HUES48 (cell line): ENCODE measurements around the gene AKT3.

ENCODE experiments used
- H3K27ac ChIP-seq: one replicate; pipeline ENCODE4 v1.7.0; 2013; ENCODE audit warnings: low read depth, low read length, inconsistent platforms
- H3K27me3 ChIP-seq: 2 replicates; pipeline ENCODE4 v1.6.1; 2013; ENCODE audit warnings: mild to moderate bottlenecking, low read length; ENCODE audit not compliant: control insufficient read depth, insufficient read depth
- H3K36me3 ChIP-seq: 2 replicates; pipeline ENCODE4 v1.6.1; 2013; ENCODE audit warnings: low read length; ENCODE audit not compliant: control insufficient read depth, insufficient read depth
- H3K4me1 ChIP-seq: 2 replicates; pipeline ENCODE4 v1.6.1; 2013; ENCODE audit warnings: mild to moderate bottlenecking, low read length; ENCODE audit not compliant: control insufficient read depth, insufficient read depth
- H3K4me3 ChIP-seq: 2 replicates; pipeline ENCODE4 v1.5.1; 2013; ENCODE audit warnings: mild to moderate bottlenecking, low read depth, low read length
- H3K9ac ChIP-seq: 2 replicates; pipeline ENCODE4 v1.6.1; 2013; ENCODE audit warnings: mild to moderate bottlenecking, low read depth, low read length, moderate library complexity
- H3K9me3 ChIP-seq: 2 replicates; pipeline ENCODE4 v1.6.1; 2013; ENCODE audit warnings: low read length; ENCODE audit not compliant: control insufficient read depth, insufficient read depth

AKT3 gene

GRCh38 chr1:243500512-243500911 is 349.5 kb downstream of the AKT3 start:
- Histone ChIP-seq H3K9ac (no peak overlapping the region), H3K36me3 (no peaks in the 10 kb centered on the region), H3K9me3 (no peaks in the 10 kb centered on the region), H3K27ac (no peak overlapping the region), H3K4me1 (peaks cover 23% of the 10 kb centered on the region), H3K27me3 (no peaks in the 10 kb centered on the region), H3K4me3 (no peak overlapping the region)

GRCh38 chr1:243499711-243500110 is 350.3 kb downstream of the AKT3 start:
- no peaks in the 10 kb centered on the region for H3K9me3 ChIP-seq
- no peaks in the 10 kb centered on the region for H3K27me3 ChIP-seq
- no peak overlapping the region for H3K27ac ChIP-seq
- H3K4me1 ChIP-seq = peaks cover 23% of the 10 kb centered on the region
- no peak overlapping the region for H3K4me3 ChIP-seq
- H3K9ac ChIP-seq = no peak overlapping the region
- no peaks in the 10 kb centered on the region for H3K36me3 ChIP-seq

- Histone ChIP-seq H3K36me3 (no peaks in the 10 kb centered on the region), H3K4me3 (no peak overlapping the region), H3K27me3 (no peaks in the 10 kb centered on the region)
Observed at GRCh38 chr1:243499248-243499647, 350.8 kb downstream of the AKT3 start.

GRCh38 chr1:243497939-243498681 is 351.9 kb downstream of the AKT3 start:
- no peak overlapping the region for H3K4me3 ChIP-seq
- no peak overlapping the region for H3K27ac ChIP-seq
- H3K4me1 ChIP-seq = peaks cover 26% of the 10 kb centered on the region
- H3K9ac ChIP-seq = no peak overlapping the region
- H3K27me3 ChIP-seq = no peaks in the 10 kb centered on the region
- no peaks in the 10 kb centered on the region for H3K36me3 ChIP-seq
- no peaks in the 10 kb centered on the region for H3K9me3 ChIP-seq

More at GRCh38 chr1:243499248-243499647, 350.8 kb downstream of the AKT3 start:
- Histone ChIP-seq H3K9me3 (no peaks in the 10 kb centered on the region), H3K4me1 (peaks cover 23% of the 10 kb centered on the region), H3K9ac (no peak overlapping the region), H3K27ac (no peak overlapping the region)

GRCh38 chr1:243496806-243497205 is 353.2 kb downstream of the AKT3 start:
- no peak overlapping the region for H3K9ac ChIP-seq

GRCh38 chr1:243496187-243496646 is 353.8 kb downstream of the AKT3 start:
- H3K9me3 ChIP-seq = no peaks in the 10 kb centered on the region
- no peak overlapping the region for H3K9ac ChIP-seq
- H3K36me3 ChIP-seq = no peaks in the 10 kb centered on the region
- H3K4me1 ChIP-seq = peaks cover 33% of the 10 kb centered on the region
- H3K4me3 ChIP-seq = no peak overlapping the region
- no peaks in the 10 kb centered on the region for H3K27me3 ChIP-seq
- no peak overlapping the region for H3K27ac ChIP-seq

More at GRCh38 chr1:243496806-243497205, 353.2 kb downstream of the AKT3 start:
- Histone ChIP-seq H3K27me3 (no peaks in the 10 kb centered on the region), H3K9me3 (no peaks in the 10 kb centered on the region), H3K36me3 (no peaks in the 10 kb centered on the region), H3K4me3 (no peak overlapping the region), H3K4me1 (peaks cover 28% of the 10 kb centered on the region), H3K27ac (no peak overlapping the region)

GRCh38 chr1:243495442-243496186 is 354.4 kb downstream of the AKT3 start:
- H3K9me3 ChIP-seq = no peaks in the 10 kb centered on the region
- peaks cover 38% of the 10 kb centered on the region for H3K4me1 ChIP-seq
- no peaks in the 10 kb centered on the region for H3K36me3 ChIP-seq
- H3K27ac ChIP-seq = no peak overlapping the region
- no peaks in the 10 kb centered on the region for H3K27me3 ChIP-seq
- no peak overlapping the region for H3K4me3 ChIP-seq
- H3K9ac ChIP-seq = no peak overlapping the region

GRCh38 chr1:243494741-243495431 is 355.2 kb downstream of the AKT3 start:
- Histone ChIP-seq H3K9me3 (no peaks in the 10 kb centered on the region), H3K27ac (no peak overlapping the region), H3K36me3 (no peaks in the 10 kb centered on the region), H3K27me3 (no peaks in the 10 kb centered on the region), H3K4me3 (no peak overlapping the region), H3K4me1 (peaks cover 42% of the 10 kb centered on the region), H3K9ac (no peak overlapping the region)

GRCh38 chr1:243493156-243494129 is 356.6 kb downstream of the AKT3 start:
- H3K36me3 ChIP-seq = no peaks in the 10 kb centered on the region
- no peaks in the 10 kb centered on the region for H3K9me3 ChIP-seq
- no peak overlapping the region for H3K9ac ChIP-seq
- no peak overlapping the region for H3K27ac ChIP-seq
- no peak overlapping the region for H3K4me3 ChIP-seq
- no peaks in the 10 kb centered on the region for H3K27me3 ChIP-seq
- H3K4me1 ChIP-seq = peaks cover 55% of the 10 kb centered on the region
